K562 (cell line): ENCODE data around the gene ERC2. TPM values are rescaled to one million over a fixed set of nuclear protein-coding genes. Genes with fewer than 3 reads are reported as not detected.

Experiments
- ATAC-seq: fragments of 200-7000 bp; cut with Tn5 transposase; 3 replicates; pipeline ENCODE4 v1.9.1; 2020; ENCODE audit warnings: moderate library complexity
- BruUV-seq: library from RNA; stranded (reverse); fragments of 400-500 nt; replicated peaks from 2 replicates; lab custom pipeline; 2021; lab: Mats Ljungman, UMichigan
- CTCF ChIA-PET: fragments of 300-600 bp; formaldehyde crosslinking; extraction: SDS; loops from one replicate; lab custom pipeline; 2021; ENCODE audit warnings: low intra/inter-chr PET ratio; lab: Yijun Ruan, JAX
- POLR2A ChIA-PET: fragments of 300-600, 350-650 bp; sonication (Branson Sonifier 250); formaldehyde crosslinking; extraction: SDS; loops from one replicate; lab custom pipeline; 2021; ENCODE audit warnings: antibody characterized with exemption, inconsistent platforms; lab: Yijun Ruan, JAX
- DNase-seq, 4 experiments: peaks; one replicate each; pipeline versions ENCODE4 v3.0.0 to v3.0.0-alpha.2; 2011 to 2018; ENCODE audit warnings: low spot score in 3 of 4, mixed read lengths in 3 of 4; ENCODE audit errors: extremely low read depth in 1 of 4
- FAIRE-seq: peaks from 2 replicates; lab custom pipeline; 2011; peaks lifted over from hg19 to GRCh38; lab: Jason Lieb, UNC
- H2AFZ ChIP-seq: 2 replicates; pipeline ENCODE4 v1.6.0; 2011; ENCODE audit warnings: low read depth, low read length, control low read depth, inconsistent platforms
- H3K27ac ChIP-seq: fragments of 200-600 bp; 3 replicates; pipeline ENCODE4 v1.8.0; 2011; ENCODE audit warnings: low read depth, mild to moderate bottlenecking, control low read depth, inconsistent platforms, low read length, moderate library complexity, mixed read lengths; ENCODE audit errors: extremely low read depth
- H3K27me3 ChIP-seq, 2 experiments: fragments of 300-600 bp in 1 of 2; 2 replicates in 1 of 2; 3 replicates in 1 of 2; pipeline versions ENCODE4 v1.6.0 to v1.8.0; 2011; ENCODE audit warnings: inconsistent platforms in 2 of 2, low read length in 2 of 2, mild to moderate bottlenecking in 1 of 2, mixed read lengths in 1 of 2, moderate library complexity in 1 of 2; ENCODE audit not compliant: control insufficient read depth in 2 of 2, insufficient read depth in 2 of 2
- H3K36me3 ChIP-seq: fragments of 300-600 bp; 3 replicates; pipeline ENCODE4 v1.8.0; 2011; ENCODE audit warnings: mild to moderate bottlenecking, low read length, inconsistent platforms; ENCODE audit not compliant: control insufficient read depth, insufficient read depth
- H3K4me1 ChIP-seq, 2 experiments: fragments of 200-600 bp in 1 of 2; replicated peaks in 1 of 2; 2 replicates in 1 of 2; 3 replicates in 1 of 2; pipeline versions ENCODE4 v1.5.1 to v1.8.0; 2011; ENCODE audit warnings: inconsistent platforms in 2 of 2, low read length in 2 of 2, mild to moderate bottlenecking in 1 of 2, mixed read lengths in 1 of 2, moderate library complexity in 1 of 2; ENCODE audit not compliant: control insufficient read depth in 2 of 2, insufficient read depth in 2 of 2
- H3K4me2 ChIP-seq: 2 replicates; pipeline ENCODE4 v1.6.1; 2011; ENCODE audit warnings: low read length, control low read depth, inconsistent platforms, mixed read lengths; ENCODE audit not compliant: insufficient read depth
- H3K4me3 ChIP-seq: fragments of 200-600 bp; sonication (generic), shearing (Covaris generic); 2 replicates; pipeline ENCODE4 v1.5.1; 2016; ENCODE audit warnings: control low read depth, inconsistent platforms
- H3K79me2 ChIP-seq: fragments of 200-600 bp; 3 replicates; pipeline ENCODE4 v1.8.0; 2011; ENCODE audit warnings: low read length, inconsistent platforms; ENCODE audit not compliant: control insufficient read depth, insufficient read depth
- H3K9ac ChIP-seq, 2 experiments: 2 replicates each; pipeline versions ENCODE4 v1.6.0 to v1.6.1; 2011; ENCODE audit warnings: low read depth in 2 of 2, low read length in 2 of 2, control low read depth in 1 of 2, inconsistent platforms in 1 of 2, mild to moderate bottlenecking in 1 of 2, mixed read lengths in 1 of 2; ENCODE audit not compliant: insufficient read depth in 1 of 2
- H3K9me1 ChIP-seq: one replicate; pipeline ENCODE4 v1.6.0; 2011; ENCODE audit warnings: inconsistent platforms, mild to moderate bottlenecking, low read length, moderate library complexity; ENCODE audit not compliant: control insufficient read depth, insufficient read depth
- H3K9me3 ChIP-seq: replicated peaks from 2 replicates; pipeline ENCODE4 v1.5.1; 2011; ENCODE audit warnings: low read depth, low read length, inconsistent platforms; ENCODE audit not compliant: control insufficient read depth, insufficient read depth
- H4K20me1 ChIP-seq: replicated peaks from 2 replicates; pipeline ENCODE4 v1.6.1; 2011; ENCODE audit warnings: low read length, inconsistent platforms, mixed read lengths; ENCODE audit not compliant: control insufficient read depth, insufficient read depth
- CSDE1 ChIP-seq, 2 experiments: fragments of 450-650 bp; IDR thresholded peaks; 2 replicates each; pipeline ENCODE4 v1.6.1; 2016; ENCODE audit warnings: mild to moderate bottlenecking in 1 of 2
- DACH1 ChIP-seq: fragments of 450-650 bp; IDR thresholded peaks from 2 replicates; pipeline ENCODE4 v1.6.1; 2018; ENCODE audit not compliant: partially characterized antibody
- DIDO1 ChIP-seq: fragments of 450-650 bp; IDR thresholded peaks from 2 replicates; pipeline ENCODE4 v1.6.1; 2016; ENCODE audit warnings: low read depth, missing biosample characterization, missing genetic modification characterization
- DNMT1 ChIP-seq: fragments of 450-650 bp; IDR thresholded peaks from 2 replicates; pipeline ENCODE4 v1.6.1; 2016; ENCODE audit warnings: antibody characterized with exemption, mild to moderate bottlenecking
- GTF2A2 ChIP-seq: IDR thresholded peaks from 2 replicates; pipeline ENCODE4 v1.6.1; 2016; ENCODE audit warnings: mild to moderate bottlenecking, missing genetic modification characterization, missing compliant biosample characterization
- KDM2B ChIP-seq: fragments of 250-450 bp; sonication (Bioruptor Pico); IDR thresholded peaks from 2 replicates; pipeline ENCODE4 v1.8.0; 2021; ENCODE audit warnings: mild to moderate bottlenecking, moderate library complexity
- NKRF ChIP-seq: fragments of 450-650 bp; IDR thresholded peaks from 2 replicates; pipeline ENCODE4 v1.6.1; 2016; ENCODE audit warnings: borderline replicate concordance
- RBM17 ChIP-seq: fragments of 200-400 bp; formaldehyde crosslinking; IDR thresholded peaks from 2 replicates; pipeline ENCODE4 v1.6.1; 2017; ENCODE audit warnings: low read depth, mild to moderate bottlenecking, low read length, borderline replicate concordance
- ZNF311 ChIP-seq: fragments of 250-450 bp; sonication (Bioruptor Pico); IDR thresholded peaks from 2 replicates; pipeline ENCODE4 v1.4.0; 2020; ENCODE audit warnings: mild to moderate bottlenecking, moderate library complexity
- WGBS: fragments of 100-300 bp; shearing (Covaris generic); methylation state at CpG from one replicate; pipeline ENCODE4 v1.1.6; 2016; ENCODE audit warnings: low coverage, mixed read lengths; ENCODE audit not compliant: insufficient coverage; ENCODE audit errors: missing lambda C conversion rate; 5-methylcytosine and 5-hydroxymethylcytosine counted together
- in situ Hi-C: fragments of 300-500 bp; cut with MboI; formaldehyde crosslinking; loops from 4 replicates; pipeline ENCODE4 v1.15.0; 2018; ENCODE audit warnings: inconsistent platforms, mixed read lengths
- intact Hi-C: fragments of 100-400 bp; cut with micrococcal nuclease; formaldehyde crosslinking; loops from 2 replicates; pipeline ENCODE4 v1.14.2; 2022
- polyA plus RNA-seq, 8 experiments: library from polyadenylated mRNA; depleted of rRNA in 4 of 8; stranded (reverse) in 5 of 8; unstranded in 3 of 8; fragments of >200 nt; fragmentation: Nextera tagmentation in 2 of 8; fragmentation: Illumina TruSeq in 1 of 8; extraction: Ambion mirVana in 2 of 8; extraction: Trizol in 1 of 8; gene quantifications; 2 replicates each; pipeline versions ENCODE4 v1.2.1 to v1.2.3, GENCODE V29; 2011 to 2014; ENCODE audit warnings: inconsistent platforms in 1 of 8, missing spikeins in 1 of 8
- total RNA-seq, 7 experiments: library from RNA; depleted of rRNA in 6 of 7; stranded (reverse); fragments of >200 nt in 6 of 7; fragmentation: Illumina TruSeq in 2 of 7; extraction: Trizol in 2 of 7; gene quantifications; 2 replicates each; pipeline versions ENCODE4 v1.2.1 to v1.2.3, GENCODE V29; 2011 to 2021; ENCODE audit warnings: low replicate concordance in 1 of 7
- TF ChIP-seq, protein P1 (sequence below): sonication (generic); formaldehyde crosslinking; IDR thresholded peaks from 2 replicates; pipeline ENCODE4 v1.8.0; 2022; ENCODE audit warnings: missing genetic modification reagents, mild to moderate bottlenecking, moderate library complexity, borderline replicate concordance

ERC2 gene
- total and polyA plus RNA-seq, 9 of the 15 experiments (the other 6 are each of a cell fraction or from before 2014, with no cell fraction given) = 0.04 to 0.18 (median 0.07) TPM; not detected in 2

DNA sequence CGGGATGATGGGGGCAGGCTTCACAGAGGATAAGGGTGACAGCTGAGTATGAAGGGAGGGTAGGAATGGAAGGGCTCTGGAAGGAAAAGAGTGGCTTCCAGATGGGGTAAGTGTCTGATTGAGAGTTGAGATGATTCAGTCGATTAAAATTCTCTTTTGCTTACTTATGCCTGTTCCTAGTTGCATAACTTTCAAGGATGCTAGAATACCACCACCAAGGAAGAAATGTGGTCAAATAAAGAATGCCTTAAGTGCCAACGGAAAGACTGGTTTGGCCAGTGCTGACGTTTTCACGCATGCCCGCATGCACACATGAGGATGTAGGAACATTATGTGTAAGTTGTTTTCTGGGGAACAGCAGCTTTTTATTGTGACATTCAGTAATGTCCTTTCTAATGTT is 717.7 kb downstream of the ERC2 start:
- Histone ChIP-seq H2AFZ (no peak overlapping the region), H3K4me2 (no peak overlapping the region), H4K20me1 (no peaks in the 10 kb centered on the region), H3K36me3 (no peaks in the 10 kb centered on the region), H3K9me3 (no peaks in the 10 kb centered on the region), H3K27ac (no peak overlapping the region), H3K9me1 (no peaks in the 10 kb centered on the region), H3K4me1 (no peaks in the 10 kb centered on the region), H3K4me3 (no peak overlapping the region), H3K9ac (no peak overlapping the region)
- DNase-seq (no peak), ATAC-seq (no peak)
- ChIA-PET POLR2A (no interaction called here), CTCF (no interaction called here)
- no TSS peak for BruUV-seq
- in situ Hi-C loops = no loop called here
- no peak for TF ChIP-seq CSDE1 (IDR thresholded peaks at IDR 0.05)
- TF ChIP-seq DNMT1 = no peak
- TF ChIP-seq KDM2B (CRISPR knock-in tag) = no peak
- TF ChIP-seq DACH1 = no peak
- no peak for TF ChIP-seq DIDO1
- TF ChIP-seq RBM17 = no peak
- TF ChIP-seq, protein P1, sequence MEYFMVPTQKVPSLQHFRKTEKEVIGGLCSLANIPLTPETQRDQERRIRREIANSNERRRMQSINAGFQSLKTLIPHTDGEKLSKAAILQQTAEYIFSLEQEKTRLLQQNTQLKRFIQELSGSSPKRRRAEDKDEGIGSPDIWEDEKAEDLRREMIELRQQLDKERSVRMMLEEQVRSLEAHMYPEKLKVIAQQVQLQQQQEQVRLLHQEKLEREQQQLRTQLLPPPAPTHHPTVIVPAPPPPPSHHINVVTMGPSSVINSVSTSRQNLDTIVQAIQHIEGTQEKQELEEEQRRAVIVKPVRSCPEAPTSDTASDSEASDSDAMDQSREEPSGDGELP (CRISPR knock-in tag) = no peak
- TF ChIP-seq ZNF311 (CRISPR knock-in tag) = no peak
- TF ChIP-seq NKRF = no peak
- TF ChIP-seq GTF2A2 = no peak
- TF ChIP-seq, all 486 proteins: peak for 0
- Histone ChIP-seq H3K27me3 (no peaks in the 10 kb centered on the region), H3K79me2 (no peaks in the 10 kb centered on the region)
- intact Hi-C loops = no loop called here
- FAIRE-seq = no peak
- 2% methylated on average over 6 of the region's 6 CpGs for WGBS
